Chondrocyte (in vitro differentiated cells): Measurements from ENCODE around the gene HIP1. TPM values are rescaled to one million over a fixed set of nuclear protein-coding genes. Genes with fewer than 3 reads are reported as not detected.
A peak's percentile ranks its signal among the peaks of the same experiment; 100 is the strongest.
"Not testable (repeated sequence)": the region's sequence is repeated elsewhere in the genome, so short reads cannot be mapped to it uniquely, and the experiment has no call there.

Source experiments
- DNase-seq: peaks from one replicate; pipeline ENCODE4 v3.0.0; 2021; ENCODE audit warnings: mixed read lengths, low spot score
- H3K27ac Mint-ChIP-seq: one replicate; pipeline ENCODE4 v1.8.0; 2021; ENCODE audit warnings: mild to moderate bottlenecking, moderate library complexity, mixed read lengths; ENCODE audit not compliant: unreplicated experiment
- H3K27me3 Mint-ChIP-seq: 2 replicates; pipeline ENCODE4 v1.8.0; 2021; ENCODE audit warnings: low read depth, mixed read lengths
- H3K36me3 Mint-ChIP-seq: 2 replicates; pipeline ENCODE4 v1.8.0; 2021; ENCODE audit warnings: low read depth, mixed read lengths
- H3K4me1 Mint-ChIP-seq: 2 replicates; pipeline ENCODE4 v1.8.0; 2021; ENCODE audit warnings: low read depth, mild to moderate bottlenecking, mixed read lengths
- H3K4me3 Mint-ChIP-seq: one replicate; pipeline ENCODE4 v1.8.0; 2021; ENCODE audit warnings: mild to moderate bottlenecking, moderate library complexity, mixed read lengths; ENCODE audit not compliant: unreplicated experiment
- H3K9me3 Mint-ChIP-seq: 2 replicates; pipeline ENCODE4 v1.8.0; 2021; ENCODE audit warnings: low read depth, mixed read lengths
- total RNA-seq: library from RNA; stranded (reverse); gene quantifications from 3 replicates; pipeline ENCODE4 v1.2.1, GENCODE V29; 2021
- TF ChIP-seq, protein P1 (sequence below): fragments of 200-600 bp; sonication (generic); IDR thresholded peaks from 2 replicates; pipeline ENCODE4 v1.5.0; 2021; ENCODE audit warnings: antibody characterized with exemption, mild to moderate bottlenecking, moderate library complexity

HIP1 gene
- total RNA-seq, 1 donor from 2014 or later, result 46.6 TPM

DNA sequence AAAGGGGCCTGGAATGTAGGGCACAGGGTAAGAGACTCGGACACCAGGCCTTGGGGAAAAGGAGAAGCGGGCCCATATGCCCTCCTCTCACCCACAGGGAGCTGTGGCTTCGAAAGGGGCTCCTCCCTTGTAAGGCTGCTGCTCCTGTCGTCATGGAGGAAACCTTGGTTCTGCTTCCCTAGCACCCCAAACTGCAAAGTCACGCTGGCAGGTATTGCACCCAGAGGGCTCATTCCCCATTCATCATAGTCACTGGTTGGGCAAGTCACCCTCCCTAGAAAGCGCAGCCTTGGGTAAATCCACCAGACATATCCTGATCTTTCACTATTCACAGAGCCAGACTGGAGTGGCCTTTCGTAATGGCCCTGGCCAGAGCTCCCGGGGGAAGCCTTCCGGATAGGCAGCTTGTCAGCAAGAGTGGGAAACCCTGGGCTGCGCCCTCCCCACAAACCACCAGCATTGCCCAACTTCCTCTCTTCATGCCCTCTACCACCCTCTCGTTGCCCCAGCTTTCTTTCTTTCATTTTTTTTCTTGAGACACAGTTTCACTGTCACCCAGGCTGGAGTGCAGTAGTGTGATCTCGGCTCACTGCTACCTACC, 121.0 kb downstream of the HIP1 start:
- H3K27me3 Mint-ChIP-seq, result no peaks in the 10 kb centered on the region
- H3K4me3 Mint-ChIP-seq, result no peak overlapping the region
- no peak for DNase-seq
- H3K27ac Mint-ChIP-seq, result no peak overlapping the region
- no peaks in the 10 kb centered on the region for H3K9me3 Mint-ChIP-seq
- peaks cover 4% of the 10 kb centered on the region for H3K36me3 Mint-ChIP-seq
- TF ChIP-seq, protein P1, sequence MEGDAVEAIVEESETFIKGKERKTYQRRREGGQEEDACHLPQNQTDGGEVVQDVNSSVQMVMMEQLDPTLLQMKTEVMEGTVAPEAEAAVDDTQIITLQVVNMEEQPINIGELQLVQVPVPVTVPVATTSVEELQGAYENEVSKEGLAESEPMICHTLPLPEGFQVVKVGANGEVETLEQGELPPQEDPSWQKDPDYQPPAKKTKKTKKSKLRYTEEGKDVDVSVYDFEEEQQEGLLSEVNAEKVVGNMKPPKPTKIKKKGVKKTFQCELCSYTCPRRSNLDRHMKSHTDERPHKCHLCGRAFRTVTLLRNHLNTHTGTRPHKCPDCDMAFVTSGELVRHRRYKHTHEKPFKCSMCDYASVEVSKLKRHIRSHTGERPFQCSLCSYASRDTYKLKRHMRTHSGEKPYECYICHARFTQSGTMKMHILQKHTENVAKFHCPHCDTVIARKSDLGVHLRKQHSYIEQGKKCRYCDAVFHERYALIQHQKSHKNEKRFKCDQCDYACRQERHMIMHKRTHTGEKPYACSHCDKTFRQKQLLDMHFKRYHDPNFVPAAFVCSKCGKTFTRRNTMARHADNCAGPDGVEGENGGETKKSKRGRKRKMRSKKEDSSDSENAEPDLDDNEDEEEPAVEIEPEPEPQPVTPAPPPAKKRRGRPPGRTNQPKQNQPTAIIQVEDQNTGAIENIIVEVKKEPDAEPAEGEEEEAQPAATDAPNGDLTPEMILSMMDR, result no peak
- H3K4me1 Mint-ChIP-seq, result peaks cover 15% of the 10 kb centered on the region

DNA sequence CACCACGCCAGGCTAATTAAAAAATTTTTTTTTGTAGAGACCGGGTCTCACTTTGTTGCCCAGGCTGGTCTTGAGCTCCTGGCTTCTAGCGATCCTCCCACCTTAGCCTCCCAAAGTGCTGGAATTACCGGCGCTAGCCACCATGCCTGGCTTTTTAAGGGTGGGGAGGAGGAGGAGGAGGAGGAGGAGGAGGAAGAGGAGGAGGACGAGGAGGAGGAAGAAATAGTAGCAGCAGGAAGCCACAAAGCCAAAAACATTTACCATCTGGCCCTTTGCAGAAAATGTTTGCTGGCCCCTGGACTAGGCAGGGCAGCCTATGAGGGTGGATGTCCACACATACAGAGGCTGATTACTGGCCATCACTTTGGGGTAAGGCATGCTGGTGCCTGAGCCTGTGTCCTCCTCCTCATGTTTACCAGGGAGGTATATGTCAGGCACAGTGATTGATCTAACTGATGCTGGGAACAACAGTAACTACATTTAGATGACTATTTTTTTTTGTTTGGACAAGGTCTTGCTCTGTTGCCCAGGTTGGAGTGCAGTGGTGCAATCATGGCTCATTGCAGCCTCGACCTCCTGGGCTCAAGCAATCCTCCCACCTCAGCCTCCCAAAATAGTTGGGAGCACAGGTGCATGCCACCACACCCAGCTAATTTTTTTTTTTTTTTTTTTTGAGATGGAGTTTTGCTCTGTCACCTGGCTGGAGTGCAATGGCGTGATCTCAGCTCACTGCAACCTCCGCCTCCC, 122.1 kb downstream of the HIP1 start:
- DNase-seq, result no peak
- TF ChIP-seq, protein P1, result no peak
- Mint-ChIP-seq H3K27ac (no peak overlapping the region), H3K4me1 (peaks cover 12% of the 10 kb centered on the region), H3K9me3 (no peaks in the 10 kb centered on the region), H3K4me3 (no peak overlapping the region), H3K36me3 (peaks cover 4% of the 10 kb centered on the region), H3K27me3 (no peaks in the 10 kb centered on the region)

DNA sequence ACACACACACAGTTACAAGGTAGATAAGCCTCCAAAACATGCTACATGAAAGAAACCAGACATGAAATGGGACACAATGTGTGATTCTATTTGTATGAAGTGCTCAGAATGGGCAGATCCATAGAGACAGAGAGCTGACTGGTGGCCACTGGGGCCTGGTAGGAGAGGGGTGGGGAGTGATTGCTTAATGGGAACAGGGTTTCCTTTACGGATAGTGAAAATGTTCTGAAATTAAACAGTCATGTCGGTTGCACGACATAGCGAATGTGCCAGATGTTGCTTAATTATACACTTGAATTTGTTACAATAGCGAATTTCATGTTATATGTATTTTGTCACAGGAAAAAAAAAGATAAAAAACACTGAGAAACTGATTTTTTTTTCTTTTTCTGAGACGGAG, 124.3 kb downstream of the HIP1 start:
- no peaks in the 10 kb centered on the region for H3K27me3 Mint-ChIP-seq
- DNase-seq, result no peak
- H3K36me3 Mint-ChIP-seq, result no peaks in the 10 kb centered on the region
- no peak overlapping the region for H3K27ac Mint-ChIP-seq
- H3K9me3 Mint-ChIP-seq, result no peaks in the 10 kb centered on the region
- H3K4me1 Mint-ChIP-seq, result peaks cover 7% of the 10 kb centered on the region
- TF ChIP-seq, protein P1, result no peak
- H3K4me3 Mint-ChIP-seq, result no peak overlapping the region

DNA sequence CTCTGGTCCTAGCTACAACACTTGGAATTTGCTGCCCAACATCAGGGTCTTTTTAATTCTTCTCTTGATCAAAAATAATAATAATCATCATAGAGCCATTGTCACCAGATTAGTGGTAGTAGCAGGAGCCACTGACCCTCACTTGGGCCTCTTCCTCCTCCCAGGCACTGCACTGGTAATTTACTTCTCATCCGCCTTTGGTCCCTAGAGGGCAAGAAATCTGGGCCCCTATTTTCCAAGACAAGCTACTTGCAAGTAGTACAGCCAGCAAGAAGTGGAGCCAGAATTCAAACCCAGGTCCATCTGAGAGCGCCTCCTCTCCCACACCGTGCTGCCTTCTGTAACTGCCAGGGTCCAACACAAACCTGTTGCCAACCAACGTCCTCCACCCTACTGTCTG, 125.4 kb downstream of the HIP1 start:
- DNase-seq, result no peak
- Mint-ChIP-seq H3K36me3 (no peaks in the 10 kb centered on the region), H3K4me1 (peaks cover 7% of the 10 kb centered on the region), H3K9me3 (no peaks in the 10 kb centered on the region), H3K4me3 (no peak overlapping the region), H3K27ac (no peak overlapping the region), H3K27me3 (no peaks in the 10 kb centered on the region)
- TF ChIP-seq, protein P1, result no peak

DNA sequence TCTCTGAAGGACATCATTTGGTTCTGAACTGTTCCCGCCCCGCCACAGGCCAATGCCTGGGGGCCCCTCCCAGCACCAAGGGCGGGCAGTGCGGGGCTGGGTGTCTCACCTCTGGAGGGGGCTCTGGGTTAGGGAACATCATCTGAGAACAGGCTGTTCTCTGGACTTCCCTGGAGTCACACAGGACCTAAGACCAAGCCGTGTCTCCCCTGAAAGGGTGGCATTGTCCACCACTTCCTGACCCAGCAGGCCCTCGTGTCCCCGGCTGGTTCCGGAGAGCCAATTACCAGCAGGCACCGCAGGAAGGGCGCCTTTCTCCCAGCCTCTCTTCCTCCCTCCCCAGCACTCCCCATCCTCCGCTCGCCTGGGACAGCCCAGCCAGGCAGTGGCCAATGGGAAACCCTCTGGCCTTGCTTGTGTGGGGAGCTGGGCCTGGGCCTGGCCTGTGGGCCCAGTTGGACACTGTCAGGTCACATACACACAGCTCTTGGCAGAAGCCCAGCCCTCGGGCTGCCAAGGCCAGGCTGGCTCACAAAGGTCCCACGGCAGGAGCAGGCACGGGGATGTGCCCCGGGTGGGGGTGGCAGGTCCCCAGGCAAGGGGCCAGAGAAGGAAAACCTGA, 127.1 kb downstream of the HIP1 start:
- Mint-ChIP-seq H3K4me3 (peak overlapping the region; percentile 28), H3K9me3 (no peaks in the 10 kb centered on the region), H3K27ac (peak overlapping the region; percentile 54), H3K4me1 (peaks cover 7% of the 10 kb centered on the region), H3K27me3 (no peaks in the 10 kb centered on the region), H3K36me3 (no peaks in the 10 kb centered on the region)
- DNase-seq, result no peak
- TF ChIP-seq, protein P1, result peak; percentile 29

DNA sequence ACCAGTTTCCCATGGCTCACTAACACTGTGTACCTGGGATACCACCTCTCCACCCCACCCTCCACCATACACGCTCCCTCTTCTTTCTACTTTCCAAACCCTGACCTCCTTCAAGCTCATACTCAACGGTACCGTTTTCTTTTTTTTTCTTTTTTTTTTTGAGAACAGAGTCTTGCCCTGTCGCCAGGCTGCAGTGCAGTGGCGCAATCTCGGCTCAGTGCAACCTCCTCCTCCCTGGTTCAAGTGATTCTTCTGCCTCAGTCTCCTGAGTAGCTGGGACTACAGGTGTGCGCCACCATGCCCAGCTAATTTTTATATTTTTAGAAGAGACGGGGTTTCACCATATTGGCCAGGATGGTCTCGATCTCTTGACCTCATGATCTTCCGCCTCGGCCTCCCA, 129.3 kb downstream of the HIP1 start:
- H3K27ac Mint-ChIP-seq, H3K4me3 Mint-ChIP-seq, H3K9me3 Mint-ChIP-seq, H3K4me1 Mint-ChIP-seq, H3K36me3 Mint-ChIP-seq, DNase-seq, H3K27me3 Mint-ChIP-seq: not testable (repeated sequence)
